A673 (cell line): Measurements from ENCODE around the gene CLSTN1.

Experiments
- EZH2 ChIP-seq: fragments of 200-600 bp; sonication (generic); IDR thresholded peaks from 2 replicates; pipeline ENCODE4 v1.6.1; 2017; ENCODE audit warnings: borderline replicate concordance, low read depth, mild to moderate bottlenecking, mixed read lengths, antibody characterized with exemption, low read length; ENCODE audit not compliant: poor library complexity, severe bottlenecking
- TF ChIP-seq, protein P1 (sequence below): fragments of 300-800, 200-600 bp; sonication (generic); conservative IDR thresholded peaks from 2 replicates; pipeline ENCODE4 v1.5.1; 2017; ENCODE audit warnings: low read depth, mild to moderate bottlenecking, antibody characterized with exemption, low read length, moderate library complexity, mixed read lengths

DNA sequence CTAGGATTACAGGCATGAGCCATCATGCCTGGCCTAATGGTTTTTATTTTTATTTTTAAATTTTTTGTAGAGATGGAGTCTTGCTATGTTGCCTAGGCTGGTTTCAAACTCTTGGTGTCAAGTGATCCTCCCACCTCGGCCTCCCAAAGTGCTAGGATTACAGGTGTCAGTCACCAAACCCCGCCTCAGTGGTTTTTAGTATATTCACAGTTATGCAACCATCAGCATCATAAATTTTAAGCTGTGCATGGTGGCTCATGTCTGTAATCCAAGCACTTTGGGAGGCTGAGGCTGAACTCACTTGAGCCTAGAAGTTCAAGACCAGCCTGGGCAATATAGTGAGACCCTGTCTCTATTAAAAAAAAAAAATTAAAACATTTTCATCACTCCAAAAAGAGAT lies 143.7 kb downstream of the CLSTN1 start:
- no peak for TF ChIP-seq EZH2
- TF ChIP-seq, protein P1, sequence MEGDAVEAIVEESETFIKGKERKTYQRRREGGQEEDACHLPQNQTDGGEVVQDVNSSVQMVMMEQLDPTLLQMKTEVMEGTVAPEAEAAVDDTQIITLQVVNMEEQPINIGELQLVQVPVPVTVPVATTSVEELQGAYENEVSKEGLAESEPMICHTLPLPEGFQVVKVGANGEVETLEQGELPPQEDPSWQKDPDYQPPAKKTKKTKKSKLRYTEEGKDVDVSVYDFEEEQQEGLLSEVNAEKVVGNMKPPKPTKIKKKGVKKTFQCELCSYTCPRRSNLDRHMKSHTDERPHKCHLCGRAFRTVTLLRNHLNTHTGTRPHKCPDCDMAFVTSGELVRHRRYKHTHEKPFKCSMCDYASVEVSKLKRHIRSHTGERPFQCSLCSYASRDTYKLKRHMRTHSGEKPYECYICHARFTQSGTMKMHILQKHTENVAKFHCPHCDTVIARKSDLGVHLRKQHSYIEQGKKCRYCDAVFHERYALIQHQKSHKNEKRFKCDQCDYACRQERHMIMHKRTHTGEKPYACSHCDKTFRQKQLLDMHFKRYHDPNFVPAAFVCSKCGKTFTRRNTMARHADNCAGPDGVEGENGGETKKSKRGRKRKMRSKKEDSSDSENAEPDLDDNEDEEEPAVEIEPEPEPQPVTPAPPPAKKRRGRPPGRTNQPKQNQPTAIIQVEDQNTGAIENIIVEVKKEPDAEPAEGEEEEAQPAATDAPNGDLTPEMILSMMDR: no peak
